ENCODE measurements around the gene CACNA1C.

The CACNA1C gene

GRCh38 chr12:2523317-2523716 is 470.5 kb downstream of the CACNA1C start:
- ATAC-seq (no peak), DNase-seq (no peak)

GRCh38 chr12:2523844-2524243 is 471.1 kb downstream of the CACNA1C start:
- ATAC-seq, result no peak
- DNase-seq, result no peak

- no peak for DNase-seq
- ATAC-seq, result no peak
These were observed 473.6 kb downstream of the CACNA1C start for GRCh38 chr12:2526371-2526770.

GRCh38 chr12:2528001-2528400 is 475.2 kb downstream of the CACNA1C start:
- ATAC-seq (no peak), DNase-seq (no peak)

GRCh38 chr12:2529807-2530206 is 477.0 kb downstream of the CACNA1C start:
- ATAC-seq, result no peak
- no peak for DNase-seq

GRCh38 chr12:2531371-2531770 is 478.6 kb downstream of the CACNA1C start:
- ATAC-seq, result no peak

GRCh38 chr12:2533036-2533435 is 480.2 kb downstream of the CACNA1C start:
- DNase-seq (no peak), ATAC-seq (no peak)

More at GRCh38 chr12:2531371-2531770, 478.6 kb downstream of the CACNA1C start:
- no peak for DNase-seq

- DNase-seq (no peak), ATAC-seq (no peak)
These were observed 482.9 kb downstream of the CACNA1C start for GRCh38 chr12:2535583-2536204.

- DNase-seq, result no peak
- no peak for ATAC-seq
These were observed 483.9 kb downstream of the CACNA1C start for GRCh38 chr12:2536724-2537123.

- no peak for ATAC-seq
- DNase-seq, result no peak
These were observed 485.2 kb downstream of the CACNA1C start for GRCh38 chr12:2537868-2538541.

GRCh38 chr12:2539938-2540337 is 487.2 kb downstream of the CACNA1C start:
- ATAC-seq, result no peak
- DNase-seq, result no peak

- no peak for ATAC-seq
- no peak for DNase-seq
These were observed 487.8 kb downstream of the CACNA1C start for GRCh38 chr12:2540535-2540941.

- DNase-seq, result no peak
- ATAC-seq, result no peak
These were observed 488.9 kb downstream of the CACNA1C start for GRCh38 chr12:2541631-2542204.

GRCh38 chr12:2543801-2544200 is 491.0 kb downstream of the CACNA1C start:
- DNase-seq (no peak), ATAC-seq (peak; percentile 57)

GRCh38 chr12:2544230-2544629 is 491.4 kb downstream of the CACNA1C start:
- ATAC-seq (no peak), DNase-seq (no peak)

- ATAC-seq, result no peak
- no peak for DNase-seq
These were observed 494.7 kb downstream of the CACNA1C start for GRCh38 chr12:2547273-2548044.

GRCh38 chr12:2548081-2548480 is 495.3 kb downstream of the CACNA1C start:
- no peak for ATAC-seq
- DNase-seq, result no peak

- ATAC-seq (no peak), DNase-seq (no peak)
These were observed 498.0 kb downstream of the CACNA1C start for GRCh38 chr12:2550561-2551411.

GRCh38 chr12:2551412-2551900 is 498.7 kb downstream of the CACNA1C start:
- DNase-seq (no peak), ATAC-seq (no peak)

GRCh38 chr12:2552000-2552756 is 499.4 kb downstream of the CACNA1C start:
- DNase-seq (no peak), ATAC-seq (no peak)

All from stimulated activated naive CD8-positive, alpha-beta T cell treated with anti-CD3 and anti-CD28 coated beads, Interleukin-15, Interleukin-2, amounts not matched to agents 100 U/mL and 50 U/mL, for 24 hours (primary cell).